Measurements from ENCODE around the gene PERM1. TPM values are rescaled to one million over a fixed set of nuclear protein-coding genes. Genes with fewer than 3 reads are reported as not detected.

Gene PERM1
- total RNA-seq, 1 experiment from 2014 or later: 1.5 TPM

GRCh38 chr1:966135-966703, 15.7 kb downstream of the PERM1 start, which contains the start of gene PLEKHN1:
Gene PLEKHN1 (plus strand): TSS chr1:966482. CDS start chr1:966532, 50 bp downstream.
- ChIA-PET CTCF (no interaction called here), POLR2A (interaction anchor here (0.7 kb wide), 1 partner anchor 1258 kb away, joined by 7 read pairs; no protein-coding TSS in a partner anchor)
- Histone ChIP-seq H3K9me3 (ENCODE audit: control insufficient read depth, insufficient read depth, low read depth, low read length) (no peaks in the 10 kb centered on the region), H3K27me3 (ENCODE audit: control insufficient read depth, insufficient read depth, low read length) (no peaks in the 10 kb centered on the region), H3K4me3 (ENCODE audit: low read depth in 2 of 2, low read length in 2 of 2) (peak within 1 kb of the TSS; percentile 59 to 68), H3K36me3 (ENCODE audit: control insufficient read depth, insufficient read depth, low read length) (no peaks in the 10 kb centered on the region), H3K4me1 (ENCODE audit: control insufficient read depth, insufficient read depth, low read length) (peaks cover 13% of the 10 kb centered on the region), H3K27ac (ENCODE audit: low read length) (peak within 1 kb of the TSS; percentile 84)
- peak; percentile 60; the same call in 1 of the 2 replicates for TF ChIP-seq POLR2AphosphoS5 (IDR thresholded peaks at IDR 0.05; ENCODE audit: low read depth, low read length)
- TF ChIP-seq SIN3A (IDR thresholded peaks at IDR 0.05; ENCODE audit: borderline replicate concordance, insufficient read depth, low read depth, low read length): no peak
- no peak for TF ChIP-seq TCF7L2 (IDR thresholded peaks at IDR 0.05; ENCODE audit: low read depth, low read length)
- no TSS peak for BruUV-seq (replicated peaks)
- ATAC-seq (peak; percentile 91), DNase-seq (ENCODE audit: low read depth, low spot score) (no peak)
- intact Hi-C loops (cut with micrococcal nuclease; ENCODE audit: unreplicated experiment) (no loop called here), in situ Hi-C loops (cut with HindIII; ENCODE audit: low pct_unique_long_range_greater_than_20kb, low sequenced_read_pairs) (no loop called here)

GRCh38 chr1:965526-966134, 16.3 kb downstream of the PERM1 start:
- peak overlapping the region; percentile 84 for H3K27ac ChIP-seq (ENCODE audit: low read length)
- peaks cover 13% of the 10 kb centered on the region for H3K4me1 ChIP-seq (ENCODE audit: control insufficient read depth, insufficient read depth, low read length)
- H3K27me3 ChIP-seq (ENCODE audit: control insufficient read depth, insufficient read depth, low read length): no peaks in the 10 kb centered on the region
- POLR2A ChIA-PET: no interaction called here
- CTCF ChIA-PET: no interaction called here
- no TSS peak for BruUV-seq (replicated peaks)
- H3K4me3 ChIP-seq (ENCODE audit: low read depth in 2 of 2, low read length in 2 of 2): peak overlapping the region; percentile 59 to 68; a peak in 3 of 4 replicates
- ATAC-seq: peak; percentile 22
- no peaks in the 10 kb centered on the region for H3K36me3 ChIP-seq (ENCODE audit: control insufficient read depth, insufficient read depth, low read length)
- no peak for DNase-seq (ENCODE audit: low read depth, low spot score)
- intact Hi-C loops (cut with micrococcal nuclease; ENCODE audit: unreplicated experiment) (no loop called here), in situ Hi-C loops (cut with HindIII; ENCODE audit: low pct_unique_long_range_greater_than_20kb, low sequenced_read_pairs) (no loop called here)
- H3K9me3 ChIP-seq (ENCODE audit: control insufficient read depth, insufficient read depth, low read depth, low read length): no peaks in the 10 kb centered on the region
- TF ChIP-seq POLR2AphosphoS5 (IDR thresholded peaks at IDR 0.05; ENCODE audit: low read depth, low read length) (no peak), SIN3A (IDR thresholded peaks at IDR 0.05; ENCODE audit: borderline replicate concordance, insufficient read depth, low read depth, low read length) (no peak), CTCF (IDR thresholded peaks at IDR 0.05) (no peak), TCF7L2 (IDR thresholded peaks at IDR 0.05; ENCODE audit: low read depth, low read length) (no peak), REST (IDR thresholded peaks at IDR 0.05; ENCODE audit: insufficient read depth in 1 of 2, low read depth in 2 of 2, low read length in 1 of 2) (no peak)

Measured in Panc1 (cell line).